ENCODE measurements around the gene CACNG1.

The CACNG1 gene

DNA sequence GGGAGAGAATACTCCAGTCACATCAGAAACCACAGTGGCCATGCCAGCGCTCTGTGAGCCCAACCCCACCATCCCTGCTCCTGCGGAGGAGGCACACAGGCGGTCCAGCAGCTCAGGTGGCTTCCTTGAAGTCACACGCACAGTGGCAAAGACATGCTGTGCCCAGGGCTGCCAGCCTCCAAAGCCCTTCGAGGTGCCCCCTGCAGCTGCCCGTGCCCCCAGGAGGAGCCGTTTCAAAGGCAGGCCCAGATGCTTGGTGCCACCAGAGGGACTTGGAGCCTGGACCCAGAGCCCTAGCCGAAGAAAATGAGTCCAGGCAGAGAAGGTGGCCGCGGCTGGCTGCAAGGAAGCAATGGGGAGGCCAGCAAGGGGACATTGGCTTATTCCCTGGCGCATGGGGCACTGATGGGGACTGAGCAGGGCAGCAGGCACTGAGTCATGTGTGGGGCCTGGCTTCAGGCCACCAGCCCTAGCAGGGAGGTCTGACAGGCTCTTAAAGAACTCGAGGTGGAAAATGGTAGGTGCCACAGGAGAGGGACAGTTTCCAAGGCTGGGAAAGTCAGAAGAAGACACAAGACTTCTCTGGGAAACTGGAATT lies 17.2 kb upstream of the CACNG1 start:
- TF ChIP-seq, protein P1, sequence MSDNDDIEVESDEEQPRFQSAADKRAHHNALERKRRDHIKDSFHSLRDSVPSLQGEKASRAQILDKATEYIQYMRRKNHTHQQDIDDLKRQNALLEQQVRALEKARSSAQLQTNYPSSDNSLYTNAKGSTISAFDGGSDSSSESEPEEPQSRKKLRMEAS (IDR thresholded peaks at IDR 0.05; ENCODE audit: low read depth, low read length) = no peak
- no peak for TF ChIP-seq MYC (IDR thresholded peaks at IDR 0.05; ENCODE audit: low read depth, low read length)
- TF ChIP-seq, protein P2, sequence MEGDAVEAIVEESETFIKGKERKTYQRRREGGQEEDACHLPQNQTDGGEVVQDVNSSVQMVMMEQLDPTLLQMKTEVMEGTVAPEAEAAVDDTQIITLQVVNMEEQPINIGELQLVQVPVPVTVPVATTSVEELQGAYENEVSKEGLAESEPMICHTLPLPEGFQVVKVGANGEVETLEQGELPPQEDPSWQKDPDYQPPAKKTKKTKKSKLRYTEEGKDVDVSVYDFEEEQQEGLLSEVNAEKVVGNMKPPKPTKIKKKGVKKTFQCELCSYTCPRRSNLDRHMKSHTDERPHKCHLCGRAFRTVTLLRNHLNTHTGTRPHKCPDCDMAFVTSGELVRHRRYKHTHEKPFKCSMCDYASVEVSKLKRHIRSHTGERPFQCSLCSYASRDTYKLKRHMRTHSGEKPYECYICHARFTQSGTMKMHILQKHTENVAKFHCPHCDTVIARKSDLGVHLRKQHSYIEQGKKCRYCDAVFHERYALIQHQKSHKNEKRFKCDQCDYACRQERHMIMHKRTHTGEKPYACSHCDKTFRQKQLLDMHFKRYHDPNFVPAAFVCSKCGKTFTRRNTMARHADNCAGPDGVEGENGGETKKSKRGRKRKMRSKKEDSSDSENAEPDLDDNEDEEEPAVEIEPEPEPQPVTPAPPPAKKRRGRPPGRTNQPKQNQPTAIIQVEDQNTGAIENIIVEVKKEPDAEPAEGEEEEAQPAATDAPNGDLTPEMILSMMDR (IDR thresholded peaks at IDR 0.05; ENCODE audit: low read depth, low read length) = no peak
- DNase-seq (ENCODE audit: low read depth) = no peak
- no peak overlapping the region for H3K4me3 ChIP-seq (ENCODE audit: low read depth, low read length)

DNA sequence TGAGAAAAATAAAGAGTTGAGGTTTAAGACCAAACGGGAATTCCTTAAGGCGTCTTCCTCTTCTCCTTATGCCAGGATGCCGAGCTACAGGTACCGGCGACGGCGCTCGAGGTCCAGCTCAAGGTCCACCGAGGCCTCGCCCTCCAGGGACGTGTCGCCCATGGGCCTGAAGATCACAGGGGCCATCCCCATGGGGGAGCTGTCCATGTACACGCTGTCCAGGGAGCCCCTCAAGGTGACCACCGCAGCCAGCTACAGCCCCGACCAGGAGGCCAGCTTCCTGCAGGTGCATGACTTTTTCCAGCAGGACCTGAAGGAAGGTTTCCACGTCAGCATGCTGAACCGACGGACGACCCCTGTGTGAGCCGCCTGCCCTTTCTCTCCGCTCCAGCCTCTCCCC lies 13.7 kb upstream of the CACNG1 start:
- TF ChIP-seq POLR2A (IDR thresholded peaks at IDR 0.05; ENCODE audit: extremely low read depth, insufficient read length) (no peak), MYC (IDR thresholded peaks at IDR 0.05; ENCODE audit: low read depth, low read length) (no peak)
- TF ChIP-seq, protein P1 (IDR thresholded peaks at IDR 0.05; ENCODE audit: low read depth, low read length) = no peak
- DNase-seq (ENCODE audit: low read depth) = no peak
- no peak overlapping the region for H3K4me3 ChIP-seq (ENCODE audit: low read depth, low read length)

DNA sequence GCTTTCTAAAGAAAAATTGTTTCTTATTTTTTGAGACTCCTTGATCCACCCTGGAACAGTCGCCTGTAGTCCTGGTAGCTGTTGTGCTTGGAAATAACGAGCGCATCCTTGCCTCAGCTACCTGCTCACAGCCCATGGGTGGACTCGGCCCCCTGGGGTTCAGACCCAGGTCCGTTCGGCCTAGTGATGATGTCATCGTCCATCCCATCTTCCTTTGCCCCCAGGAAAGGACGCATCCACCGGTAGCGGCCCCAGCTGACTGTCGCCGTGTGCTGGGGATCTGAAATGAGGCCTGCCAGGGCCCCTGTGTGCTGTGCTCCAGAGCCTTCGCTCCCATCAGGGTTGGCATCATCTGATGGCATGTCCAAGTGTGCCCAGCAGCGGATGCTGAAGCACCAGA lies 12.0 kb upstream of the CACNG1 start:
- no peak overlapping the region for H3K4me3 ChIP-seq (ENCODE audit: low read depth, low read length)
- TF ChIP-seq MYC (IDR thresholded peaks at IDR 0.05; ENCODE audit: low read depth, low read length) = no peak
- no peak for TF ChIP-seq POLR2A (IDR thresholded peaks at IDR 0.05; ENCODE audit: extremely low read depth, insufficient read length)
- TF ChIP-seq, protein P2 (IDR thresholded peaks at IDR 0.05; ENCODE audit: low read depth, low read length) = no peak
- TF ChIP-seq, protein P1 (IDR thresholded peaks at IDR 0.05; ENCODE audit: low read depth, low read length) = no peak
- DNase-seq (ENCODE audit: low read depth) = no peak

DNA sequence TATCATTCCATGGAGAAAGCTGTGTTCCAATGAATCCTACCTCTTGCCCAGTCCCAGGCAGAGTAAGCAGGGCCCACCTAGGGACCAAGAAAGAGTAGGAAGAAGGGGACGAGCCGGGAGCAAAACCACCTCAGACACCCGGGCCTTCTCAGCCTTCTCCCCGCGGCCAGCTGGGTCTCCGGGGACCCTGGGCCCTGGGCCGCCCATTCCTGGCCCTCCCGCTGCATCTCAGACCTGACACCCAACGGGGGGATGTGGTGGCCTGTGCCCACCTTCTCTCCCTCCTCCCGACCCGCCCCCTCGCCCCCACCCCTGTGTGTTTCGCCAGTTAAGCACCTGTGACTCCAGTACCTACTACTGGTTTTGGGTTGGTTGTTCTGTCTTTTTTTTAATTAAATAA lies 11.4 kb upstream of the CACNG1 start:
- TF ChIP-seq, protein P2 (IDR thresholded peaks at IDR 0.05; ENCODE audit: low read depth, low read length) = no peak
- no peak for TF ChIP-seq POLR2A (IDR thresholded peaks at IDR 0.05; ENCODE audit: extremely low read depth, insufficient read length)
- TF ChIP-seq MYC (IDR thresholded peaks at IDR 0.05; ENCODE audit: low read depth, low read length) = no peak
- TF ChIP-seq, protein P1 (IDR thresholded peaks at IDR 0.05; ENCODE audit: low read depth, low read length) = no peak
- no peak for DNase-seq (ENCODE audit: low read depth)
- H3K4me3 ChIP-seq (ENCODE audit: low read depth, low read length) = no peak overlapping the region

DNA sequence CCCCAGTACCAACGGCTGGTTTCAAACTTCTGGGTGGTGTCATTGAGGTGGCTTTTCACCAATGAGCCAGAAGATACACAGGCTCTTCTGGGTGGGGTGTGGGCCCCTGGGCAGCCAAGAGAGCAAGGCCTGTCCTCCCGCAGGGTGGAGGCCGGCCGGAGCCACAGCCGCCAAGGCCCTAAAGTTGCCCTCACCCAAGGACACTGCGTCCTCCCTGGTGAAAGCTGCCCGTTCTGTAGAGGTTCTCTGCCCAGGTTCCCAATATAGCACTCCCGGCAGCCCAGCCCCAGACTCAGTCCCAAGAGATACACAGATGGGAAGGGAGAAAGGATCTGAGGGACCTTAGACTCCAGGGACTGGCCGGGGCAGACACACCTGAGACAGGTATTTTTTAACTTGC lies 10.7 kb upstream of the CACNG1 start:
- TF ChIP-seq POLR2A (IDR thresholded peaks at IDR 0.05; ENCODE audit: extremely low read depth, insufficient read length) (no peak), MYC (IDR thresholded peaks at IDR 0.05; ENCODE audit: low read depth, low read length) (no peak)
- TF ChIP-seq, protein P2 (IDR thresholded peaks at IDR 0.05; ENCODE audit: low read depth, low read length) = no peak
- TF ChIP-seq, protein P1 (IDR thresholded peaks at IDR 0.05; ENCODE audit: low read depth, low read length) = no peak
- H3K4me3 ChIP-seq (ENCODE audit: low read depth, low read length) = no peak overlapping the region
- DNase-seq (ENCODE audit: low read depth) = no peak

DNA sequence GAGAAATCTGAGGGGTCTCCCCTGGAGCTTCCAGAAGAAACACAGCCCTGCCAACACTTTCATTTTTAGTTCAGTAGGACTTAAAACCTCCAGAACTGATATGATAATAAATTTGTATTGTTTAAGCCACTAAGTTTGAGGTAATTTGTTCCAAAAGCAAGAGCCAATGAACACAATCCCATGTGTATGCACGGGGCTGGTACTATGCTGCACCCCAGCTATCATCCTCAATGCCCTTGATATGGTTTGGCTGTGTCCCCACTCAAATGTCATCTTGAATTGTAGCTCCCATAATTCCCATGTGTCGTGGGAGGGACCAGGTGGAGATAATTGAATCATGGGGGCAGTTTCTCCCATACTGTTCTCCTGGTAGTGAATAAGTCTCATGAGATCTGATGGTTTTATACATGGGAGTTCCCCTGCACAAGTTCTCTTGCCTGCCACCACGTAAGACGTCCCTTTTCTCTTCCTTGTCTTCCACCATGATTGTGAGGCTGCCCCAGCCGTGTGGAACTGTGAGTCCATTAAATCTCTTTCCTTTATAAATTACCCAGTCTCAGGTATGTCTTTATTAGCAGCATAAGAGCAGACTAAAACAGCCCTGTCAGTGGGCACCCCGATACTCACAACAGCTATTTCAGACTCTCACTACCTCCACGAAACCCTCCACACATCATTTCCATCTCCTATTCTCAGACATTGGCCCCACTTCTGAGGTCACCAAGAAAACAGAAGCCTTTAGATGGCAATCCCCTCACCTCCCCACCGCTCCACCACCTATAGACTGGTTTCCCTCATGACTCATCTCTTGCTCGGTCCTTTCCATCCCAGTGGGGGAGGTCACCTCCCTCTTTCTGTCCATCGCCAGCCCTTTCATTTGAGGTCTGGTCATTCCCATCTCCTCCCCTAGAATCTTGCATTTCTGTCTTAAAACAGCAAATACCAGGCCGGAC lies 8.9 kb upstream of the CACNG1 start:
- H3K4me3 ChIP-seq (ENCODE audit: low read depth, low read length) = no peak overlapping the region
- DNase-seq (ENCODE audit: low read depth) = no peak
- TF ChIP-seq, protein P1 (IDR thresholded peaks at IDR 0.05; ENCODE audit: low read depth, low read length) = no peak
- TF ChIP-seq MYC (IDR thresholded peaks at IDR 0.05; ENCODE audit: low read depth, low read length) = no peak
- TF ChIP-seq, protein P2 (IDR thresholded peaks at IDR 0.05; ENCODE audit: low read depth, low read length) = no peak
- TF ChIP-seq POLR2A (IDR thresholded peaks at IDR 0.05; ENCODE audit: extremely low read depth, insufficient read length) = no peak
